Body of pancreas (tissue), 4 donors: Measurements from ENCODE around the gene BAHCC1. TPM values are rescaled to one million over a fixed set of nuclear protein-coding genes. Genes with fewer than 3 reads are reported as not detected.
A peak's percentile ranks its signal among the peaks of the same experiment; 100 is the strongest.

Source experiments
- ATAC-seq: fragments of 150-250 bp; one replicate; pipeline ENCODE4 v1.9.1; 2016
- DNase-seq, 4 donors: peaks; one replicate each; pipeline ENCODE4 v3.0.0-alpha.2; 2019
- H3K27ac ChIP-seq, 4 donors: fragments of 200-600 bp; sonication (generic); 1 replicate in 3 of 4; 2 replicates in 1 of 4; pipeline versions ENCODE4 v1.5.1 to v1.6.1; 2016 to 2019; ENCODE audit warnings: mild to moderate bottlenecking in 1 of 4, mixed read lengths in 1 of 4, moderate library complexity in 1 of 4
- H3K27me3 ChIP-seq, 2 donors: fragments of 200-600 bp; sonication (generic); one replicate each; pipeline ENCODE4 v1.6.0; 2016; ENCODE audit warnings: mild to moderate bottlenecking in 1 of 2
- H3K36me3 ChIP-seq, 2 donors: fragments of 200-600 bp; sonication (generic); replicated peaks in 1 of 2; 2 replicates each; pipeline ENCODE4 v1.5.1; 2016; ENCODE audit warnings: low read depth in 2 of 2; ENCODE audit not compliant: insufficient read depth in 1 of 2
- H3K4me1 ChIP-seq: fragments of 200-600 bp; sonication (generic); one replicate; pipeline ENCODE4 v1.6.0; 2016
- H3K4me3 ChIP-seq, 2 donors: fragments of 200-600 bp; sonication (generic); 1 replicate in 1 of 2; 2 replicates in 1 of 2; pipeline ENCODE4 v1.5.1; 2016 to 2019
- H3K9me3 ChIP-seq, 3 donors: fragments of 200-600 bp; sonication (generic); 1 replicate in 2 of 3; 2 replicates in 1 of 3; pipeline ENCODE4 v1.5.1; 2016
- CTCF ChIP-seq, 7 experiments: fragments of 450-650 bp in 4 of 7; fragments of 200-600 bp in 3 of 7; sonication (generic) in 3 of 7; IDR thresholded peaks; one replicate each; pipeline ENCODE4 v1.5.1; 2016 to 2019; ENCODE audit warnings: antibody characterized with exemption in 7 of 7
- POLR2A ChIP-seq, 3 donors: fragments of 450-650 bp; IDR thresholded peaks; one replicate each; pipeline ENCODE4 v1.6.1; 2016; ENCODE audit warnings: antibody characterized with exemption in 3 of 3, mild to moderate bottlenecking in 2 of 3
- WGBS, 2 donors: methylation state at CpG; one replicate each; pipeline ENCODE4 v1.1.5; 2017; 5-methylcytosine and 5-hydroxymethylcytosine counted together
- intact Hi-C: fragments of 100-400 bp; cut with DNase I; formaldehyde crosslinking; loops from one replicate; pipeline ENCODE4 v1.15.1; 2023
- total RNA-seq, 2 donors: library from RNA; depleted of rRNA; stranded (reverse); fragments of >200 nt; gene quantifications; one replicate each; pipeline ENCODE4 v1.1.0, GENCODE V29; 2016

The BAHCC1 gene
- total RNA-seq, 2 donors from 2014 or later: 5.7 to 14.8 TPM

GRCh38 chr17:81376946-81377714 is 18.1 kb upstream of the BAHCC1 start:
- 90 to 92% methylated on average over 19 to 23 of the region's 25 CpGs for WGBS, 2 donors
- TF ChIP-seq POLR2A (IDR thresholded peaks at IDR 0.05): no peak
- no peaks in the 10 kb centered on the region for H3K27me3 ChIP-seq
- DNase-seq (no peak), ATAC-seq (no peak)
- peaks cover 4% of the 10 kb centered on the region for H3K4me1 ChIP-seq
- H3K9me3 ChIP-seq: no peaks in the 10 kb centered on the region
- H3K36me3 ChIP-seq: no peaks in the 10 kb centered on the region
- intact Hi-C loops: no loop called here
- H3K4me3 ChIP-seq: no peak overlapping the region
- H3K27ac ChIP-seq: no peak overlapping the region

GRCh38 chr17:81378941-81379511 is 16.2 kb upstream of the BAHCC1 start:
- intact Hi-C loops: no loop called here
- no peak for ATAC-seq
- Histone ChIP-seq H3K4me1 (peaks cover 4% of the 10 kb centered on the region), H3K9me3 (no peaks in the 10 kb centered on the region), H3K27me3 (no peaks in the 10 kb centered on the region), H3K36me3 (no peaks in the 10 kb centered on the region), H3K4me3 (no peak overlapping the region), H3K27ac (peak overlapping the region in 2 of 4 donors; percentile 12 to 42)
- 84 to 94% methylated on average over 3 to 11 of the region's 11 CpGs for WGBS, 2 donors
- no peak for DNase-seq
- TF ChIP-seq POLR2A (IDR thresholded peaks at IDR 0.05): no peak
- no peak for TF ChIP-seq CTCF (IDR thresholded peaks at IDR 0.05)

- 63 to 68% methylated on average over 15 of the region's 17 CpGs for WGBS, 2 donors
- no peaks in the 10 kb centered on the region for H3K27me3 ChIP-seq
- ATAC-seq: peak; percentile 81
- DNase-seq: peak; percentile 67 to 88 (median 80)
- H3K27ac ChIP-seq: peak overlapping the region in 2 of 4 donors; percentile 12 to 42
- H3K36me3 ChIP-seq: no peaks in the 10 kb centered on the region
- H3K4me1 ChIP-seq: peaks cover 4% of the 10 kb centered on the region
- intact Hi-C loops: no loop called here
- TF ChIP-seq POLR2A (IDR thresholded peaks at IDR 0.05) (peak; percentile 23 to 49 (median 49)), CTCF (IDR thresholded peaks at IDR 0.05) (peak in 3 of 7 experiments; percentile 11 to 27 (median 13))
- H3K9me3 ChIP-seq: no peaks in the 10 kb centered on the region
- no peak overlapping the region for H3K4me3 ChIP-seq
These were observed 15.7 kb upstream of the BAHCC1 start for GRCh38 chr17:81379523-81379942.

GRCh38 chr17:81380131-81380530 is 15.1 kb upstream of the BAHCC1 start:
- no peak overlapping the region for H3K27ac ChIP-seq
- DNase-seq (no peak), ATAC-seq (no peak)
- no peaks in the 10 kb centered on the region for H3K27me3 ChIP-seq
- intact Hi-C loops: no loop called here
- TF ChIP-seq POLR2A (IDR thresholded peaks at IDR 0.05) (no peak), CTCF (IDR thresholded peaks at IDR 0.05) (no peak)
- no peak overlapping the region for H3K4me3 ChIP-seq
- WGBS, 2 donors: 88 to 95% methylated on average over 1 to 2 of the region's 6 CpGs
- H3K36me3 ChIP-seq: no peaks in the 10 kb centered on the region
- H3K9me3 ChIP-seq: no peaks in the 10 kb centered on the region
- H3K4me1 ChIP-seq: peaks cover 4% of the 10 kb centered on the region

- ATAC-seq (no peak), DNase-seq (no peak)
- no peak overlapping the region for H3K27ac ChIP-seq
- TF ChIP-seq POLR2A (IDR thresholded peaks at IDR 0.05) (no peak), CTCF (IDR thresholded peaks at IDR 0.05) (no peak)
- WGBS, 2 donors: 88 to 89% methylated on average over 23 to 34 of the region's 34 CpGs
- no peaks in the 10 kb centered on the region for H3K9me3 ChIP-seq
- H3K27me3 ChIP-seq: no peaks in the 10 kb centered on the region
- no peak overlapping the region for H3K4me3 ChIP-seq
- H3K4me1 ChIP-seq: peaks cover 7% of the 10 kb centered on the region
- no peaks in the 10 kb centered on the region for H3K36me3 ChIP-seq
- intact Hi-C loops: no loop called here
These were observed 14.4 kb upstream of the BAHCC1 start for GRCh38 chr17:81380666-81381518.
